Neuronal stem cell (in vitro differentiated cells): ENCODE results near the gene ZFYVE9.
"Not testable (repeated sequence)": the region's sequence is repeated elsewhere in the genome, so short reads cannot be mapped to it uniquely, and the experiment has no call there.

Experiments used
- DNase-seq: peaks from one replicate; pipeline ENCODE4 v3.0.0-alpha.2; 2013; ENCODE audit warnings: low spot score
- H2AFZ ChIP-seq: one replicate; pipeline ENCODE4 v1.6.1; 2013; ENCODE audit warnings: mild to moderate bottlenecking, low read length, inconsistent platforms
- H2AK5ac ChIP-seq: 2 replicates; pipeline ENCODE4 v1.6.1; 2013; ENCODE audit warnings: low read depth, mild to moderate bottlenecking, inconsistent platforms, low read length, moderate library complexity, mixed read lengths
- H2BK120ac ChIP-seq: 2 replicates; pipeline ENCODE4 v1.6.1; 2013; ENCODE audit warnings: low read depth, mild to moderate bottlenecking, inconsistent platforms, low read length, moderate library complexity, mixed read lengths
- H2BK12ac ChIP-seq: one replicate; pipeline ENCODE4 v1.6.1; 2013; ENCODE audit warnings: low read length, inconsistent platforms
- H2BK15ac ChIP-seq: 2 replicates; pipeline ENCODE4 v1.6.1; 2013; ENCODE audit warnings: mild to moderate bottlenecking, low read length, inconsistent platforms, mixed read lengths
- H2BK5ac ChIP-seq: one replicate; pipeline ENCODE4 v1.6.1; 2013; ENCODE audit warnings: inconsistent platforms, mild to moderate bottlenecking, low read length, moderate library complexity
- H3K14ac ChIP-seq: one replicate; pipeline ENCODE4 v1.6.1; 2013; ENCODE audit warnings: low read length, inconsistent platforms
- H3K18ac ChIP-seq: 2 replicates; pipeline ENCODE4 v1.6.1; 2013; ENCODE audit warnings: low read length, inconsistent platforms
- H3K23ac ChIP-seq: 2 replicates; pipeline ENCODE4 v1.6.1; 2013; ENCODE audit warnings: low read depth, mild to moderate bottlenecking, mixed read lengths, low read length, inconsistent platforms; ENCODE audit not compliant: poor library complexity
- H3K27ac ChIP-seq: replicated peaks from 3 replicates; pipeline ENCODE4 v1.5.1; 2013; ENCODE audit warnings: low read length, inconsistent platforms
- H3K27me3 ChIP-seq, 3 experiments: 2 replicates each; pipeline ENCODE4 v1.6.1; 2013; ENCODE audit warnings: low read length in 3 of 3, mild to moderate bottlenecking in 2 of 3, inconsistent platforms in 1 of 3, low read depth in 1 of 3, mixed read lengths in 1 of 3, moderate library complexity in 1 of 3; ENCODE audit not compliant: control insufficient read depth in 3 of 3, insufficient read depth in 3 of 3
- H3K36me3 ChIP-seq, 2 donors: replicated peaks in 1 of 2; 2 replicates each; pipeline ENCODE4 v1.6.1; 2013; ENCODE audit warnings: low read length in 2 of 2; ENCODE audit not compliant: control insufficient read depth in 2 of 2, insufficient read depth in 2 of 2
- H3K4ac ChIP-seq: 2 replicates; pipeline ENCODE4 v1.6.1; 2013; ENCODE audit warnings: inconsistent platforms, mild to moderate bottlenecking, low read length, moderate library complexity
- H3K4me1 ChIP-seq, 2 donors: 1 replicate in 1 of 2; 2 replicates in 1 of 2; pipeline ENCODE4 v1.6.1; 2013; ENCODE audit warnings: low read length in 2 of 2, low read depth in 1 of 2; ENCODE audit not compliant: control insufficient read depth in 2 of 2, insufficient read depth in 1 of 2
- H3K4me2 ChIP-seq: one replicate; pipeline ENCODE4 v1.6.1; 2013; ENCODE audit warnings: mild to moderate bottlenecking, low read length, inconsistent platforms; ENCODE audit not compliant: insufficient read depth, poor library complexity, severe bottlenecking
- H3K4me3 ChIP-seq, 2 donors: 2 replicates each; pipeline ENCODE4 v1.5.1; 2013; ENCODE audit warnings: low read length in 2 of 2, mild to moderate bottlenecking in 2 of 2, inconsistent platforms in 1 of 2, moderate library complexity in 1 of 2
- H3K79me1 ChIP-seq: one replicate; pipeline ENCODE4 v1.6.1; 2013; ENCODE audit warnings: low read depth, mild to moderate bottlenecking, inconsistent platforms, low read length, moderate library complexity
- H3K9ac ChIP-seq: one replicate; pipeline ENCODE4 v1.6.1; 2013; ENCODE audit warnings: mild to moderate bottlenecking, low read depth, low read length, inconsistent platforms; ENCODE audit not compliant: poor library complexity
- H3K9me3 ChIP-seq, 2 donors: replicated peaks in 1 of 2; 2 replicates each; pipeline versions ENCODE3 to v1.6.1; 2013; ENCODE audit warnings: low read length in 2 of 2, mild to moderate bottlenecking in 2 of 2, inconsistent platforms in 1 of 2, low read depth in 1 of 2, mixed read lengths in 1 of 2, moderate library complexity in 1 of 2; ENCODE audit not compliant: control insufficient read depth in 2 of 2, insufficient read depth in 1 of 2
- H4K8ac ChIP-seq: one replicate; pipeline ENCODE4 v1.6.1; 2013; ENCODE audit warnings: low read depth, mild to moderate bottlenecking, inconsistent platforms, low read length, moderate library complexity
- H4K91ac ChIP-seq: one replicate; pipeline ENCODE4 v1.6.1; 2013; ENCODE audit warnings: low read length, low read depth, mild to moderate bottlenecking, inconsistent platforms; ENCODE audit not compliant: poor library complexity
- WGBS, 2 donors: extraction: QIAGEN DNeasy Blood & Tissue Kit; methylation state at CpG; one replicate each; pipeline ENCODE4 v1.1.7; 2013; ENCODE audit warnings: missing lambda C conversion rate in 2 of 2, mixed read lengths in 1 of 2; ENCODE audit not compliant: insufficient read length in 2 of 2, insufficient replicate concordance in 1 of 2; ENCODE audit errors: extremely low coverage in 2 of 2; 5-methylcytosine and 5-hydroxymethylcytosine counted together

The ZFYVE9 gene

DNA sequence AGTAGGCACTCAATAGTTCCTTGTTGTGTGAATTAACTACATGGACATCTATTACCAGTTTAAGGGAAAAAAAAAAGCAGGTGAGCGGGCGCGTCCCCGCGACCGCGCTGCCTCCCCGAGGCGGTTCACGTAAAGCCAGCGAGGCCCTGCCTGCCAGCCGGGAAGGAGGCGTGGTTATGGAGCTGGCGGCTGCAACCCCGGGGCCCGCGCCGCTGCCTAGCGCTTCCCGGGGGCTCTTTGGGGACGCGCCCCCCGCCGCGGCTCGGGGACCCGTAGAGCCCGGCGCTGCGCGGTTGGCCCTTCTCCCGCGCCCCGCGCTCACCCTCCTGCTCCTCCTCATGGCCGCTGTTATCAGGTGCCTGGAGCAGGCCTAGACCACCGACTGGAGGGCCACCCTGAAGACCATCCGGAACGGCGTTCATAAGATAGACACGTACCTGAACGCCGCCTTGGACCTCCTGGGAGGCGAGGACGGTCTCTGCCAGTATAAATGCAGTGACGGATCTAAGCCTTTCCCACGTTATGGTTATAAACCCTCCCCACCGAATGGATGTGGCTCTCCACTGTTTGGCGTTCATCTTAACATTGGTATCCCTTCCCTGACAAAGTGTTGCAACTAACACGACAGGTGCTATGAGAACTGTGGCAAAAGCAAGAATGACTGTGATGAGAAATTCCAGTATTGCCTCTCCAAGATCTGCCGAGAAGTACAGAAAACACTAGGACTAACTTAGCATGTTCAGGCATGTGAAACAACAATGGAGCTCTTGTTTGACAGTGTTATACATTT, 226.7 kb downstream of the ZFYVE9 start:
- Histone ChIP-seq H3K27me3 (no peaks in the 10 kb centered on the region), H4K91ac (no peak overlapping the region), H3K23ac (peak overlapping the region; percentile 9), H3K9me3 (peaks cover 0 to 2% of the 10 kb centered on the region in 2 donors), H3K9ac (peak overlapping the region; percentile 63), H2BK15ac (no peak overlapping the region), H2BK5ac (no peak overlapping the region), H3K18ac (peak overlapping the region; percentile 85), H3K4me3 (peak overlapping the region in 1 of 2 donors; percentile 81), H2AK5ac (no peak overlapping the region), H3K4me1 (peaks cover 5 to 8% of the 10 kb centered on the region in 2 donors), H3K36me3 (peaks cover 7 to 44% of the 10 kb centered on the region in 2 donors), H3K27ac (no peak overlapping the region), H3K4ac (no peak overlapping the region), H2BK12ac (no peak overlapping the region), H2BK120ac (no peak overlapping the region), H3K79me1 (peaks cover 12% of the 10 kb centered on the region), H3K14ac (no peak overlapping the region), H4K8ac (no peak overlapping the region), H2AFZ (no peak overlapping the region), H3K4me2 (peak overlapping the region; percentile 45)
- WGBS, 2 donors: no CpG with 5 or more reads among the region's 51 CpGs
- peak; percentile 54 for DNase-seq

DNA sequence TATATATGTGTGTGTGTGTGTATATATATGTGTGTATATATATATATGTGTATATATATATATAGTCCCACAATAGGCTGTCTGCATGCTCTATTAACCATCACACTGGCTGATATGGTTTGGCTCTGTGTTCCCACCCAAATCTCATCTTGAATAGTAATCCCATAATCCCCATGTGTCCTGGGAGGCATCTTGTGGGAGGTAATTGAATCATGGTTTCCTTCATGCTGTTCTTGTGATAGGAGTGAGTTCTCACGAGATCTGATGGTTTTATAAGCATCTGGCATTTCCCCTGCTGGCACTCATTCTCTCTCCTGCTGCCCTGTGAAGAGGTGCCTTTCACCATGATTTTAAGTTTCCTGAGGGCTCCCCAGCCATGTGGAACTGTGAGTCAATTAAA, 228.0 kb downstream of the ZFYVE9 start:
- not testable (repeated sequence) for H2BK15ac ChIP-seq, H2BK5ac ChIP-seq, H4K8ac ChIP-seq, H2AFZ ChIP-seq, H2AK5ac ChIP-seq, H3K9ac ChIP-seq, H4K91ac ChIP-seq, DNase-seq, H2BK120ac ChIP-seq, H2BK12ac ChIP-seq, H3K9me3 ChIP-seq, H3K18ac ChIP-seq, H3K4me2 ChIP-seq, H3K79me1 ChIP-seq, H3K4me3 ChIP-seq, H3K27me3 ChIP-seq, H3K27ac ChIP-seq, H3K4me1 ChIP-seq, H3K23ac ChIP-seq, H3K14ac ChIP-seq, H3K4ac ChIP-seq
- no CpG with 5 or more reads among the region's 1 CpG for WGBS, 2 donors
- peaks cover 16 to 47% of the 10 kb centered on the region in 2 donors for H3K36me3 ChIP-seq

- no peak overlapping the region for H2AK5ac ChIP-seq
- no peak overlapping the region for H2AFZ ChIP-seq
- H3K18ac ChIP-seq: no peak overlapping the region
- DNase-seq: no peak
- H3K4me1 ChIP-seq: no peaks in the 10 kb centered on the region
- H3K27ac ChIP-seq: no peak overlapping the region
- H3K36me3 ChIP-seq: peaks cover 61 to 100% of the 10 kb centered on the region in 2 donors
- H4K8ac ChIP-seq: no peak overlapping the region
- no CpG with 5 or more reads among the region's 3 CpGs for WGBS, 2 donors
- H2BK5ac ChIP-seq: no peak overlapping the region
- no peaks in the 10 kb centered on the region for H3K9me3 ChIP-seq
- H2BK120ac ChIP-seq: no peak overlapping the region
- no peak overlapping the region for H3K9ac ChIP-seq
- no peaks in the 10 kb centered on the region for H3K27me3 ChIP-seq
- H2BK12ac ChIP-seq: no peak overlapping the region
- no peak overlapping the region for H4K91ac ChIP-seq
- no peak overlapping the region for H3K4me2 ChIP-seq
- no peak overlapping the region for H3K4me3 ChIP-seq
- H3K79me1 ChIP-seq: no peaks in the 10 kb centered on the region
- H2BK15ac ChIP-seq: no peak overlapping the region
- no peak overlapping the region for H3K14ac ChIP-seq
- no peak overlapping the region for H3K4ac ChIP-seq
- H3K23ac ChIP-seq: no peak overlapping the region
These were observed 243.5 kb downstream of the ZFYVE9 start for GRCh38 chr1:52385376-52385775.

DNA sequence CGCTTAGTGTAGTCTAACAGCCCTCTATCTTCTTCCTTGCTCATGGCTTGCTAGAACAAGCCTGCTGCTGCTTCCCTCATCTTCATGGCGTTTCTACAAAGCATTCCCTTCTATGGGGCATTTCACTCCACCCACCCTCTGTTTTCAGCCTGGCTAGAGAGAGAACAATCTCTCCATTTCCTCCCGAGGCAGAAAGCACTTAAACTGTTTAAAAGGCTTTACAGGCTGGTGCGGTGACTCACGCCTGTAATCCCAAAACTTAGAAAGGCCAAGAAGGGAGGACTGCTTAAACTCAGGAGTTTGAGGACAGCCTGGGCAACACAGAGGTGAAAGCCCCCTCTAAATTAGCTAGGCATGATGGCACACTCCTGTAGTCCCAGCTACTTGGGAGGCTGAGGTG, 244.6 kb downstream of the ZFYVE9 start:
- H3K18ac ChIP-seq: no peak overlapping the region
- no peak overlapping the region for H2BK5ac ChIP-seq
- no peak overlapping the region for H3K9ac ChIP-seq
- H3K23ac ChIP-seq: no peak overlapping the region
- H2AK5ac ChIP-seq: no peak overlapping the region
- H2AFZ ChIP-seq: no peak overlapping the region
- H2BK120ac ChIP-seq: no peak overlapping the region
- H3K9me3 ChIP-seq: no peaks in the 10 kb centered on the region
- no peak overlapping the region for H4K91ac ChIP-seq
- no peak overlapping the region for H3K14ac ChIP-seq
- no peak overlapping the region for H3K27ac ChIP-seq
- DNase-seq: no peak
- no peak overlapping the region for H2BK12ac ChIP-seq
- no peak overlapping the region for H4K8ac ChIP-seq
- H3K4me1 ChIP-seq: no peaks in the 10 kb centered on the region
- H3K79me1 ChIP-seq: no peaks in the 10 kb centered on the region
- H3K27me3 ChIP-seq: no peaks in the 10 kb centered on the region
- no peak overlapping the region for H2BK15ac ChIP-seq
- H3K4ac ChIP-seq: no peak overlapping the region
- H3K4me2 ChIP-seq: no peak overlapping the region
- WGBS, 2 donors: no CpG with 5 or more reads among the region's 5 CpGs
- H3K36me3 ChIP-seq: peaks cover 54 to 94% of the 10 kb centered on the region in 2 donors
- H3K4me3 ChIP-seq: no peak overlapping the region
